GM12801 (cell line): ENCODE data around the gene HS3ST2.

Source experiments
- CTCF ChIP-seq: IDR thresholded peaks from one replicate; pipeline ENCODE4 v1.5.1; 2011; ENCODE audit warnings: control low read depth; ENCODE audit not compliant: insufficient read length; ENCODE audit errors: extremely low read depth

HS3ST2 gene

GRCh38 chr16:22924492-22924891 is 110.5 kb downstream of the HS3ST2 start:
- no peak for TF ChIP-seq CTCF

- no peak for TF ChIP-seq CTCF
These were observed 112.3 kb downstream of the HS3ST2 start for GRCh38 chr16:22926105-22926751.

DNA sequence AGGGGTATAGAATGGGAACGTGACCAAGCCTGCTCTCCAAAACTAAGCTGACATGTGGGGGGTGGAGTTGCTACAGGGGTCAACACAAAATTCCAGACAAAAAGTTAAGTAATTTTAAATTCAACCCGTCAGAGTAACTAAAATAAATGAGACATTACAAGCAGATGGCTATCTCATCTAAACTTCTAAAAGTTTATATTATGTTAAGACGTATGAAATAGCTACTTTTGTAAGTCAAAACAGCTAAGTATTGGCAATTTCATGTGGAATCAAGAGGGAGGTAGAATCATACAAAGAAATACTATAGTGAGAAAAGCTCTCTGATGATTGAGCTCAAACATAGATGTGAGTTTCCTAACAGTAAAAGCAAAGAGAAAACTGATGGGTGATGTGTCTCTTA is 113.3 kb downstream of the HS3ST2 start:
- TF ChIP-seq CTCF: no peak

DNA sequence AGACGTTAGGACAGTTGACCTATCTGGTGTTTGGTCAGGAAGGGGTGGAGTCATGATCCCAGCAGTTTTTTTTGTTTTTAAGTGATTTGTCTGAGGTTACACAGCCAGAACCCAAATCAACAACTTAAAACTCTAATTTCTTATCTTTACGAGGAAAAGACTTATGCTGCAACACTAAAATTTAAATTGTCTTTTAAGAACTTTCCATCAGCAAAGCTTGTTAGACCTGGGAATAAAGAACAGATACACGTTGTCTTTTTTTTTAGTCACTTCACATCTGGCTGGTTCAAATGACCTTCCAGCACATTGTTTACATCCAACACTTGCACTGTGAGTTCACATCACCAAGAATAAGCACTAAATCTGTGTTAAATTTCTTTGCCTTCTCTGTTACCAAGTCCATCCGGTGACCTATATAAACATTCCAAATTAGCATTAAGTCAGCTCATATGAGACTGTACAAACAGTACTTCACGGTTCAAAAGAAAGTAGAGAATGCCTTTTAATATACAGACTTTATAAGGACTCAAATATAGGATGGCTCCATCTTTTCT is 115.0 kb downstream of the HS3ST2 start:
- TF ChIP-seq CTCF: no peak

DNA sequence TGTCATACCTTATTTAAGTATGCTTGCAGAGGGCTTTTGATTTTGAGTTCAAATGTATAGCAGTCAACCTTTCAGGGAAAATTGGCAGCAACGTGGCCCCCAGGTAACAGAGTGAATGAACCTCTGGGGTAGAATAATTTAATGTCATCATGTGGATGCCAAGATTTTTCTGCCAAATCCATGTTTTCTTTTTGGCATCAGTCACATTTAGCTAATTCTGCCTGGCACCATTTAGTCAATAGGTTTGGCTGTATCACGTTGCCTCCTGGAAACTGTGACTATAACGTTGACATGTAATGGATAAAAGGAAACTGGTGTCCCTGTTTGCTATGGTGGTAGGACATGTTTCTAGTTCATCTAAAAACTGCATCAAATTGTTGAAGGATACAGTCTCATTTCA is 115.5 kb downstream of the HS3ST2 start:
- no peak for TF ChIP-seq CTCF

DNA sequence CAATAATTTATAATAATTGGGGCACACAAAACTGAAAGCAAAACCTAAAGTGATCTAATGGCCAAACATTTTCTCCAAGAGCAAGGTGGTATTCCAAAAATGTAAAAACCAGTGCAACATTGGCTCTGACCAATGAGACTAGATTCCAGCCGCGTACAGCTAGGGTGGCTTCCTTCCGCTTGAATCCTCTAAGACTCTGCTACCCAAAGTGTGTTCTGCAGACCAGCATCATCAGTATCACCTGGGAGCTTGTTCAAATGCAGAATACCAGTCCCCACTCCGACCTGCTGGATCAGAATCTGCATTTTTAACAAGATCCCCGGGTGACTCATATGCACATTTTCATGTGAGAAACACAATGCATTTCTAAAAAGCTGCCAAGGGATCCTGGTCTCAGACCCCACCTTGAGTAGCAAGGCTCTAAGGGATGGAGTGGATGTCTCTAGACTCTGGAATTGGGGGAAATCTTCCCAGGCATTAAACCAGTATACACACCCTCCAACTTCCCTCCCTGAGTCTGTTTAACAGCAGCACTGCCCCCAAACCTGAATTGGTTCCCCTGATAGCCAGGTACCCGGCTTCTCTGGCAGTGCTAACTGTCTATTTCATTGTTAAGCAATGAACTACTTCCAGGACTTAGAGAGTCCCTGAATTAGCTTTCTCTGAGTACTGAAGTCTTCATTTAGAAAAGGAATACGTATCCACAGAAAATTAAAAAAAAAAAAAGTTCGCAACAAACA is 118.2 kb downstream of the HS3ST2 start:
- TF ChIP-seq CTCF: no peak

- TF ChIP-seq CTCF: no peak
These were observed 119.2 kb downstream of the HS3ST2 start for GRCh38 chr16:22933173-22933572.
